GM18508 (cell line): Measurements from ENCODE around the gene DENND10.
A peak's percentile ranks its signal among the peaks of the same experiment; 100 is the strongest.
"Not testable (repeated sequence)": the region's sequence is repeated elsewhere in the genome, so short reads cannot be mapped to it uniquely, and the experiment has no call there.

Experiments used
- ATAC-seq: cut with Tn5 transposase; IDR thresholded peaks from one replicate; pipeline ENCODE4 v1.9.1; 2021; ENCODE audit warnings: moderate number of reproducible peaks; ENCODE audit not compliant: insufficient read depth, unreplicated experiment

DENND10 gene

GRCh38 chr10:119129721-119130120, 25.8 kb downstream of the DENND10 start:
- ATAC-seq, result no peak

DNA sequence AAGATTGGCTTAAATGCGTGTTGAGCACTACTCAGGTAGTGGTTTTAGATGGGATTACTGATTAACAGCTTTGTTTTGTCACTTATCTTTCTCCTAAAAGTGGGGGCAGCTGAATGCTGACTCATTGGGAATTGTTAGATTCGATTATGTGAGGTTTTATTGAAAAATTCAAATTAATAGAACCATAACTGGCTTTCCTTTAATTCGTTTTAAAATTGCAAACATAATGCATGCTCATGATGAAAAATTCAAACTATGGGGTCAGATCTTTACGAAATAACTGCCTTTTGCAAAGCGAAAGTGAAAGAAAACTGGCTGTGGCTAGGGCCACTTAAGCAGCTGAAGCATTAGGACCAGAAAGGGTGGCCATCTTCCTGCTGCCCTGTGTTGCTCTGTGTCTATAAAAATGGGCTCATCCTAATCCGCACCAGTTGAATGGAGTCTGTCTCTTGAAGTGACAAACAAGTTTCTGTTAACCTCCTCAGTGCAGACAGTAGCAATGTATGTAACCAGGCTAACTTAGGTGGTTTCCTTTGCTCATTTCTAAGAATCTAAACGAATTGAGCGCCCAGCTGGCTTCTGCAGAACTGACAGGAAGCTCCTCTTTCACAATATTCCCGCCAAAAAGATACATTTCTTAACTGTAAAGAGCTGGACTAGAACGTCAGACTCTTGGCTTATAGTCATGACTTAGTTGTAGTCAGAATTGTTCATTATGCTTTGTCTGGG, 27.8 kb downstream of the DENND10 start:
- ATAC-seq, result peak; percentile 41

DNA sequence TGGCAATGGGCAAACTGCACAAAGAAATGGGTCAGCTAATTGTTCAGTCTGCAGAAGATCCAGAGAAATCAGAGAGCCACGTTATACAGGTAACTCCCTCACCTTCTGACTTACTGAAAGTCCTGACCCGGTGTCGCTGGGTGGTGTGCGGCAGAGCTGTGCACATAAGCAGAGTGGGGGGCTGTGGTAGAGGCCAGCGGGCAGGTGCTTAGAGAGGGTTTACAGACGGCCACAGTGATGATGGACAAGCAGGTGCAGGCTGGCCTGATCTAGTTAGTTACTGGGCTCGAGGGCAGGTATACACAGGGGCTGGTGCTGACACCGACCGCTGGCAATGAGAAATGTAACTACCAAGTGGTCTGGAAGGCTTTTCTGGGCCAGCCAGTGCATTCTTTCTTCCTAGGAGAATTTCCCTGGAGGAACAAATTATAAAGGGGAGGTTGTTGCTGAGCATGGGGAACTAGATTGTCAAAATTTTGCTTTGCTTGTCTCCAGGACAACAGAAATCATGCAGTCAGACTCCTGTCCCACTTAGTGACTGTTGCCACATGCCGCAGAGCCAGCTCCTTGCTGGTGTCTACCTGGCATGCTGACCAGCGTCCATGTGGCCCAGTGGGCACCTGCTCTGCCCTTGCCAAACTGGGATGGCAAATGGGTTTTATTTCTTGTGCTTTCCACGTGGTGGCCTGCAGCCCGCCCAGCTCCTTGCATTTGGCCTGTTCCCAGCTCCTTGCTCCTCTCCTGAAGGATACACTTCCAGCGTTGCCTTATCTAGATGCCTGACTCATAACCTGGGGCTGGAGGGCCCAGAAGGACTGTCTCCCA, 28.8 kb downstream of the DENND10 start:
- no peak for ATAC-seq

DNA sequence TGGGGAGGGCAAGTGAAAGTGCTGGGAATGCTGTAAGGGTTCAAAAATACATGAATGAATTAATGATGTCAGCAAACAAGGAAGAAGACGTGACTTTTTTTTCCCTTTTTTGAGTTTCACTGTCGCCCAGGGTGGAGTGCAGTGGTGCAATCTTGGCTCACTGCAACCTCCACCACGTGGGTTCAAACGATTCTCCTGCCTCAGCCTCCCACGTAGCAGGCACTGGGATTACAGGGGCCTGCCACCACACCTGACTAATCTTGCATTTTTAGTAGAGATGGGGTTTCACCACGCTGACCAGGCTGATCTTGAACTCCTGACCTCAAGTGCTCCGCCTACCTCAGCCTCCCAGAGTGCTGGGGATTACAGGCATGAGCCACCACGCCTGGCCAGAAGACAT, 30.0 kb downstream of the DENND10 start:
- no peak for ATAC-seq

DNA sequence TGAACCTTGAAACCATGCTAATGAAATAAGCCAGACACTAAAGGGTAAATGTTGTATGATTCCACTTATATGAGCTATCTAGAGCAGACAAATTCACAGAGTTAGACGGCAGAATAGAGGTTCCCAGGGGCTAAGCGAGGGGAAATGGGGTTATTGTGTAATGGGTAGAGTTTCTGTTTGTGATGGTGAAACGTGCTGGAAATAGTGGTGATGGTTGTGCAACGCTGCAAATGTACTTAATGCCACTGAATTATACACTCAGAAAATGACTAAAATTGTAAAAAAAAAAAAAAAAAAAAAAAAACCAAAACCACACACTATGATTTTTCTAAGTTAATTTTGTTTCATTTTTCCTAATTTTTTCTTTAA, 31.6 kb downstream of the DENND10 start:
- no peak for ATAC-seq

DNA sequence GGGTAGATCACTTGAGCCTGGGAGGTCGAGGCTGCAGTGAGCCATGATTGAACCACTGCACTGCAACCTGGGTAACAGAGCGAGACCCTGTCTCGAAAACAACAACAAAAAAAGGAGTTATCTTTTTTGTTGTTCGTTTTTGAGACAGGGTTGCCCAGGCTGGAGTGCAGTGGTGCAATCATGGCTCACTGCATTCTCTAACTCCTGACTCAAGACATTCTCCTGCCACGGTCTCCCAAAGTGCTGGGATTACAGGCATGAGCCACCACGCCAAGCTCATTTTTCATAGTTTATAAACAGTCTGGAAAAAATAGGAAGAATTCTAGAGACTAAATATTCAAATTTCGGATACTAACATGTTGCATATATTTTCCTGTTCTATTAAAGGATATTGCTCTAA, 32.2 kb downstream of the DENND10 start:
- no peak for ATAC-seq

- ATAC-seq, result not testable (repeated sequence)
These were observed 34.0 kb downstream of the DENND10 start for GRCh38 chr10:119137878-119138277.

DNA sequence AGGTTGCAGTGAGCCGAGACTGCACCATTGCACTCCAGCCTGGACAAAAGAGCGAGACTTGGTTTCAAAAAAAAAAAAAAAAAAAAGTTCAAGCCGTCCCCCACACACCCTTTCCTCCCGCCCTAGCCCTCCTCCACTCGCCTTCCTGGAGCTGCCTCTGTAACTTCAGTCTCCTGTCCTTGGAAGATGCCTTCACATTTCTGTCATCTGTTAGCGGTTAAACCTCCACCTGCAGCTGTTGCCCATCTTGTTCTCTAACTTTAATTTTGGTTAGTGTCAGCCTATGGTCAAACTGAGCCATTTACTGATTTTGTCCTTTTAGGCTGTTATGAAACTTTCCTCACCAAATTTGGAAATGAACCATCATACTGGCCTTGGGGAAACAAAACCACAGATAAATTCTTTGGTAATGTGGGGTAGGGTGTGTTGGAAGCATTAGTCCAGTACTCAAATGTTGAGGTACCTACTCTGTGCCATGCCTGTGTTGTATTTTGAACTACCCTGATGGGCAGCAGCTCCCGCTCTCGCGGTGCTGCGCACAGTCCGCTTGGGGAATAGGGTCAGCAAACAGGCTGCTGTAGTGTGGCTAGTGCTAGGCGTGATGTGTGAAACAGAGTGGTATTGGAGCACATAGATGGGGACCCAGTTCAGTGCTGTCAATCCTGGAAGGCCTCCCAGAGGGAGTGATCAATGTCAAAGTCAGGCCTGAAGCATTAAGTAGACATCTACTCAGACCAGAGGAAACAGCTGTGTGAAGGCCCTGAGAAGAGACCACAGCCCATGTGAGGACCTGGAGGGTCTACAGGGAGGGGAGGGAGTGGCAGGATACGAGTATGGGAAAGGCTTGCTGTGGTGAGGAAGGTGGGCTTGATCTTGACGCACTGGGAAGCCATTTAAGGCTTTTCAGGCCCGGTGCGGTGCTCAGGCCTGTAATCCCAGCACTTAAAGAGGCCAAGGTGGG, 34.7 kb downstream of the DENND10 start:
- ATAC-seq, result no peak

GRCh38 chr10:119139464-119140067, 35.7 kb downstream of the DENND10 start:
- ATAC-seq, result no peak

DNA sequence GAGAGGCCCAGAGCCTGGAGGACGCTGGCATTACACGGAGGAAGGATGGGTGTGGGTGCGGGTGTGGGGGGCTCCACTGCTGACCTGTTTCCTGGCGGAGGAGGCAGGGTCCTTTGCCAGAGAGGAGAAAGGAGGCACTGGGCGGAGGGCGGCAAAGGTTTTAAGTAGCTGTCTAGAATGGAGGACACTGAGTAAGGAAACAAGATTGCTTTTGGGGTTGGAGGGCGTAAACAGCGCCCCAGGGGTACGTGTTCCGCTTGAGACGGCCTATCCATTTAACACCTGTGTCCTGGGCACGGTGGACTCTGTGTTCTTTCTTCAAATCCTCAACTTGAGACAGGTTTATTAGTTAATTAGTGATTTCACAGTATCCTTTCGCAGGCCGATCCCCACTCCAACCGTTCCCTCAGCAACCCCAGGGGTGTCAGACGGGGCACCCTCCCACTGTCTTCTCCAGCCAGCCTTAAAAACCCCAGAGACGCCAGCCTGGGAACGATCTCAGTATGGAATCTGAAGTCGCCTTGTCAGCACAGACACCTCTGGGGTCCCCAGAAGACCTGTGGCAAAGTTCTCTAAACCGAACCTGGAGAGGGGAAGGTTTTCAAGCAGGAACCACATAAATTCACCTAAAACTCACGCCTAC, 36.8 kb downstream of the DENND10 start:
- no peak for ATAC-seq

GRCh38 chr10:119143657-119144056, 39.7 kb downstream of the DENND10 start:
- no peak for ATAC-seq

DNA sequence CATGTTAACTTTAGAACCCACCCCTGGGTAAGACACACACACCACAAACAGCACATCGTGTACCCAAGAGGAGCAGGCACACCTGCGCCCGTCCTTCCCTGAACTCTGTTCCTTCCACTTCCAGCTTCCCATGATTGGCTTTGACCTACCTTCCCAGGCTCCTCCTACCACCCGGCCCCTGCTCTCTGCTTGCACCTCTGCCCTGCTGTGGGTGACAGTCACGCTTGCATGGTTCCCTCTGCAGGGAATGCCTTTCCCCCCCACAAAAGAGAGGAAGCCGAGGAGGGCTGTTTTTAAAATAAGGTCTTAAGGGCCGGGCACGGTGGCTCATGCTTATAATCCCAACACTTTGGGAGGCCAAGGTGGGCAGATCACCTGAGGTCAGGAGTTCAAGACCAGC, 45.2 kb downstream of the DENND10 start:
- no peak for ATAC-seq

GRCh38 chr10:119149729-119150128, 45.8 kb downstream of the DENND10 start:
- no peak for ATAC-seq

- not testable (repeated sequence) for ATAC-seq
These were observed 47.7 kb downstream of the DENND10 start for GRCh38 chr10:119151601-119152000.

GRCh38 chr10:119153041-119153440, 49.1 kb downstream of the DENND10 start:
- no peak for ATAC-seq

- no peak for ATAC-seq
These were observed 49.7 kb downstream of the DENND10 start for GRCh38 chr10:119153661-119154060.

DNA sequence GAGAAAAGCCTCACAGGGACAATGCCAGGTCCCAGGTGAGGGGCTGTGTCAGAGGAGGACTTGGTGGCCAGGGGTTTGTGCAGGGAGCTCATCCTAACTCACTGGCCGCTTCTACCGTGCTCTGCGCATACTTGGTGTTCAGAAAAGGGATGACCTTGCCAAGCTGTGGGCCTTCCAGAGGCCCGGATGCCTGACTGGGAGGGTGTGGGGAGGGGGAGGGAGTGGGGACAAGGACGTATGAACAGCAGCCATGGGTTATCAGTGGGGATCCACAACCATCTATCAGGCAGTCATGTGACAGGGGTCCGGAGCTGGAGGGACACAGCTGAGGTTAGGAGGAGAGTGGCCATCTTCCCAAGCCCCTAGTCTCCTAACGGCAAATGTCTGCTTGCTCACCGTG, 55.4 kb downstream of the DENND10 start:
- ATAC-seq, result no peak

DNA sequence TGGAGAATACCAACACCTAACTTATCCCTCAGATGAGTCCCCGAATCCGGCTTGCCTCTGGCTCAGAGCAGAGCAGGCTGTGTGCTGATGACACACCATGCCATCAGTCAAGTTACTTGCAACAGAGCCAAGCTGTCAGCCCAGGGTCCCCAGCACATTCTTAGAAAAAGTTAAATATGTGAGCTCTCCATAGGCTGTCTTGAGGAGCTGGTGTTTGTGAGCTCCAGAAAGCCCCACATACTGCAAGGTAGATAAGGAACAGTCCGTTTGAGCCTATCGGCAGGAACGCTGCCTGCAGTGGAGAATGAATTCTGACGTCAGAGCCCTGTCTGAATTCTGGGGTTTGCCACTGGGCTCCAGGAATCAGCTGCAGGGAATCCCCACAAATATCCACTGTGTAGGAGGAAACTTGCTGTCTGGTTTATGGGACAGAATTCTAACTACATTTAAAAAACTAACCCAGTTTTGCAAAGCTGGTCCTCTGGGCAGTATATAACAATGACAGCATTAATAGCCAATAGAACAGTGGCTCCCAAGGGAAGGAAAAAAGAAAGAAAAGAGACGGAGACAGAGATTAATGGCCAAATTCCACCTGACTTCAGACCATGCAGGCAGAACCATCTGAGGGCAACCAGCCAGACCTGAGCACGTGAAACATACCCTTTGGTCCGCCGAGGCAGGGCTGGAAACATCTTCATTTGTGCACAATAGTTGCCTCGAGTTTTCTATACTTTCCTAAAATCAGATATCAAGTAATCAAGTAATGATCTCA, 58.0 kb downstream of the DENND10 start:
- ATAC-seq, result no peak

DNA sequence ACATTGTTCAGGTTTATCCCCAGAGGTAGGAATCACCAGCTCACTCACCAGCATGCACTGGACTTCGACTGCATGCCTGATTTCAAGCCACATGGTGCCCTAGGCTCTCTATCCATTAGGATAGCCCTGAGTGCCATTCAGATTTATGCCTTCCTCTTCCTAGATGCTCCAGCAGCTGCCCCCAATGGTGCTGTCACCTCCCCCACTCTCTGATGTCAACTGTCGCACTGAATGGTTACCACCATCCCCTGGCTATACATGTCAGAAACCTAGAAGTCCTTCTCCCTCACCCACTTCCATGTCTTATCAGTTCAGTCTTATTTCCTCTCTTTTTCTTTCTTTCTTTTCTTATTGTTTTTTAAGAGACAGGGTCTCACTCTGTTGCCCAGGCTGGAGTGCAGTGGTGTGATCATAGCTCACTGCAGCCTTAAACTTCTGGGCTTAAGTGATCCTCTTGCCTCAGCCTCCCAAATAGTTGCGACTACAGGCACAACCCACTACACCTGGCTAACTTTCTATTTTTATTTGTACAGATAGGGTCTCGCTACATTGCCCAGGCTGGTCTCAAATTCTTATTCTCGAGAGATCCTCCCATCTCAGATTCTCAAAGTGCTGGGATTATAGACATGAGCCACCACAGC, 58.7 kb downstream of the DENND10 start:
- no peak for ATAC-seq
